ENCODE results near the gene TBC1D10A.

The TBC1D10A gene

GRCh38 chr22:30265131-30265720 is 61.5 kb downstream of the TBC1D10A start:
- DNase-seq = no peak

DNA sequence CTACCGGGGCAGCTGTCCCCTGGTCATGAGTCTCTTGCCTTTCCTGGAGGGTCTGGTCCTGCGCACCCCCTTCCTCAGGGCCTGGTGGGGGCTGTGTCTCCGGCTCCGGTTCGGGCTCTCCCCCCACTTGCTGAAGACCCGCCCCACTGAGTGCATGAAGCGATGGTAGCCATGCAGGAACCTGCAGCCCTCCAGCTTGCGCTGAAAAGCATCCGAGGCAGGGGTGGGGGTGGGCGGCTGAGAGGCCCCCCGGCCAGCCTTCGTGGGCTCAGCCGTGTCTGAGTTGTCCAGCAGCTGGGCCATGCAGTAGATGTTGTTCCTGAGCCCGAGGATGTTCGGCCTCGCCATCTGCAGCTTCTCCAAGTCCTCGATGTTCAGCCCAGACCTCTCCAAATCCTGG is 62.9 kb downstream of the TBC1D10A start:
- no peak for DNase-seq

DNA sequence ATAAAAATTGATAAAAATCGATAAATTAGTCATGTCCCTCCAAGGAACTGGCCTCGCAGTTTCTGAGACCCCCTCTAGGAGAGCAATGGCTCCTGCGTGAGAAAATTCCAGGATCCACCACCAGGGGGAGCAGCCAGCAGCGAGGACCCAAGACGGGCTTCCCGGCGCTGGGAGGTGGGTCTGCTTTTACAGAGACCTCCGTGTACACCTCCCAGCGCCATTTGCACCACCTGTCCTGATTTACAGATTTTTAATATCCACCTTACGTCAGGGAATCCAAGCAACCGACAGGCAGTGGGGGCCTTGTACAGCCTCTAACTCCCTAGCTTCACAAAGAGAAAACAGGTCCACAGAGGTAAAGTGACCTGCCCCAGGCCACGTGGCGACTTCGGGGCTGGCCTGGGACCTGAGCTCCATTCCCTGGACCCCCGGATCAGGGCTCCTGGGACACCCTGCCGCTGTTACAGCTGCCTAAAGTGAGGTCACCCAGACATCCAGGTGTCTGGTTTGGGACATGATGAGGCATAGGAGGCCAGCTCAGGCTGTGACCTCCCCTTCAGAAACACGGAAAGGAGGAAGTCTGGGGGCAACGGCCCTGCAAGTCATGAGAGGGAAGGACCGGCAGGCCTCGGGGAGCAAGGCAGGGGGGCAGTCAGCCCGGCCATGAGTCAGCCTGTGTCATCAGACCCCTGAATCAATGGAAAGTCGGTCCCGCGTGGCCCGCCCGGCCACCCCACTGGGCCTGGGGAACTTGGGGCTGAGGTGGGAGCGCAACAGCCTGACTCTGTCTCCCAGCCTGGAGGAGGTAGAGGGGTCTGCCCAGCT is 63.6 kb downstream of the TBC1D10A start:
- no peak for DNase-seq

- no peak for DNase-seq
These were observed 64.6 kb downstream of the TBC1D10A start for GRCh38 chr22:30262112-30262511.

DNA sequence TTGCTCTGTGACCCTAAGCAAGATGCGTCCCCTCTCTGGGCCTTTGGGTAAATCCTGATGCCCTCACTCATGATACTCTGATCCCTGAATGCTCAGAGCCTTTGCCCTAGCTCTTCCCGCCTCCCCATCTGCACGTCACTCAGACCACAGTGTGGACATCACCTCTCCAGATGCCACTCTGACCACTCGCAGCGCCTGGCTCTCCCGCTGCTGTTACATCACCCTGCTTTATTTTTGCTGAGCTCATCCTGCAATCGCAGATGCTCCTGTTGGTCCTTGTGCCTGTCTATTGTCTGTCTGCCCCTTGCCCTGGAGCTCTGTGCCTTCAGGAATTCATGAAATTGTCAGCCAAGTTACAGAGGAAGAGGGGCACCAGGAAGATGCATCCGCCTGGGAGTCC is 65.6 kb downstream of the TBC1D10A start:
- no peak for DNase-seq

DNA sequence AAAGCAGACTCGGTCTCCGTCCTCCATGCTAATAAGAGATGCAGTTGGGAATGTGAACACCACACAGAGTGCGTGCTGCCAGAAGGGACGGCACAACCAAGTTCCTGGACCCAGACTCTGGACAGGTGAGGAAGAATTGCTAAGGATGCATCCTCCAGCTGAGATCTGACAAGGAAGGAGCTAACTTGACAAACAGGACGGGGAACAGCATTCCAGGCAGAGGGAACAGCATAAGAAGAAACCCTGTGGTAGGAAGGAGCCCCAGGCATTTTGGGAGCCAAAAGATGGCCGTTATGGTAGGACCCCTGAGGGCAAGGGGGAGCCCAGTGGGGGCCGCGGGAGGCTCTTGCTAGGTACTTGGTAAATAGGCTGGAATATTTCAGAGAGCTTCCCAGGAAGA is 66.1 kb downstream of the TBC1D10A start:
- no peak for DNase-seq

DNA sequence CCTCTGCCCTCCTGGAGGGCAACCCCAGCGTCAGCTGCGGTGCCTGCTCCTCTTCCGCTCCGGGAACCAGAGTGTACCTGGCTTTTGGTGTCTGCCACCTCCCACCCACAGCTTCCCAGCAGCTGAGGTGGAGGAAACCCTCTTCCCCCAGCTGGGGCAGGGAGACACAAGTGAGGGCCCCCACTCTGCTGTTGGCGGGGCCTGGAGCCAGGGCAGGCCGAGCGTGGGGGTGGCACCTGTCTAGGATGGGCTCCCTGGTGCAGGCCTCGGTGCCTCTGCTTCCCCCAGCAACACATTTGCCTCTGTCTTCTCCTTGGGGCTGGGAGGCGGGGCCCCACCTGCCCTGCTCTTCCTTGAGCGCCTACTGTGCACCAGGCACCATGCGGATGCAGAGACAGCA is 66.5 kb downstream of the TBC1D10A start:
- no peak for DNase-seq

DNA sequence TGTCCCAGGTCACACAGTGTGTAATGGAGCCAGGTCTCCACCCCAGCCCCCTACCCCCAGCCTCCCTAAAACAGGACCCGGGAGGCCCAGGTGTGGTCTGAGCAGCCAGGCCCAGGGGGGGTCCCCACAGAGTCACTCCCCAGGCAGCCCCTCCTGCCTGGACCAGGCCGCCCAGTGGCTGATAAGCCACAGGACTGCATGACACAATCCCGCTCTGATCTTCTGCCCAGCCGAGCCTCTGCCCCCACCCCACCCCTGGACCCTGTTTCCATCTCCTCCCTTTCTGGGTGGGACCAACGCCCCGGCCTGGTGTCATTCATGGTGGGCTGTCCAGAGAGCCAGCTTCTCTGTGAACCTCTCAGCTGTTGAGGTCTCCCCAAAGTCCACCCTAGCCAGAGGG is 72.4 kb downstream of the TBC1D10A start:
- DNase-seq = no peak

DNA sequence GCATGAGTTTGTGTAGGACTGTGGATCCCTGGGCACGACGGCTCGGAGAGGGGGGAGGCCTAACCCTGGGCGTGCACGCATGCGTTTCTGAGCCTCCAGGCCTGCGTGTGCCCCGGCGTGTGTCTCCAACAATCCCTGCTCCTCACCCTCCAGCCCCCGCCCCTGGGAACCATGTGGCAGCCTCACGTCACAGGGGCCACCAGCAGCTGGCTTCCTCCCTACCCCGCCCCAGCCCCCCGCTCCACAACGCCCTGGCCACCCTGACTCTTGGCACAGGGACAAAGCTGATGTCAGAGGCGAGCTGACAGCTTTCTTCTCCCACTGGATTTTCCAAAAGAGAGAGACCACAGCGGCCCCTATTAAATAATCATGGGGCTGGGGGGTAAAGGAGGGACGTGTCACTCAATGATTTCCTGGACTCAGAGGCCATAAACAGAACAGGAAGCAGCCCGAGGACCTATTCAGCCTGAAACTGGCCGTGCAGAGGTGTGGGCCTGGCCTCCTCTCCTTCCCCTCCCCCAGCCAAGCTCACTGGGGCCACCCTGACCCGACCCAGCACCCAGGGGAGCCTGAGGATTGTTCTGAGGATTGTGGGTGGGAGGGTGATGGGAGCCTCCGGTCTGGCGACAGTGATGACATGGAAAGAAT is 73.4 kb downstream of the TBC1D10A start:
- DNase-seq = no peak

DNA sequence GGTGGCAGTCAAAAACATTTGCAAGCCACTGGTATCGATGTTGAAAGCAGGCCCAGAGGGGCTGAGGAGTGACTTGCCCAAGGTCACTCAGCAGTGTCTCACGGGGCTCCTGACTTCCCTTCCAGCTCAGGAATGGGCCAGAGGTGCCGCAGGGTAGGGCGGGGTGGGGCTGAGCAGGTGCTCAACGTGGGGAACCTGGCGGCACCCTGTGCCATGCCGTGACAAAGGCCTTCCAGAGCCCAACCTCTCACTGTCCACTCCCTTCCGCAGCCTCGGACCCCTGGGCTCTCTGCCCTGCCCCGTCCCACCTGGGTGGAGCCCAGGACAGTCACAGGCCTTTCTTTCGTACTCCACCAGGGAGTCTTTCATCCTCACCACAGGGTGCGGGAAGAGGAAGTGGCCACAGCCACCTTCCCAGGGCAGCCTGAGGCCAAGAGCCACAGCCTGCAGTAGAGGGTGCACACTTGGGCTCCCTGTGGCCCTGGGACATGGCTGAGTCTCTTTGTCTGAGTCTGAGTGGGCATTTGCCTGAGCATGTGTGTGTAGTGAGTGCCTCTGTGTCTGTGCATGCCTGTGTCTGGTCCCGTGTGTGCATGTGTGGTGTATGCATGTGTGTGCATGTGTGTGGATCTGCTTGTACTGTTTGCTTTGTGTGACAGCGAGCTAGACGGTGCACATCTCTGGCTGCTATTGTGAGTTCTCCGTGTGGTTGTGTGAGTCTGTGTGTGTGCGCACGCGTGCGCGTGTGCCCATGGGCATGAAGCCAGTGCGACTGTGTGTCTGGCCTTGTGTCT is 74.1 kb downstream of the TBC1D10A start:
- no peak for DNase-seq

- peak; percentile 20 for DNase-seq
These were observed 75.0 kb downstream of the TBC1D10A start for GRCh38 chr22:30251711-30252110.

GRCh38 chr22:30250661-30251267 is 76.0 kb downstream of the TBC1D10A start:
- no peak for DNase-seq

DNA sequence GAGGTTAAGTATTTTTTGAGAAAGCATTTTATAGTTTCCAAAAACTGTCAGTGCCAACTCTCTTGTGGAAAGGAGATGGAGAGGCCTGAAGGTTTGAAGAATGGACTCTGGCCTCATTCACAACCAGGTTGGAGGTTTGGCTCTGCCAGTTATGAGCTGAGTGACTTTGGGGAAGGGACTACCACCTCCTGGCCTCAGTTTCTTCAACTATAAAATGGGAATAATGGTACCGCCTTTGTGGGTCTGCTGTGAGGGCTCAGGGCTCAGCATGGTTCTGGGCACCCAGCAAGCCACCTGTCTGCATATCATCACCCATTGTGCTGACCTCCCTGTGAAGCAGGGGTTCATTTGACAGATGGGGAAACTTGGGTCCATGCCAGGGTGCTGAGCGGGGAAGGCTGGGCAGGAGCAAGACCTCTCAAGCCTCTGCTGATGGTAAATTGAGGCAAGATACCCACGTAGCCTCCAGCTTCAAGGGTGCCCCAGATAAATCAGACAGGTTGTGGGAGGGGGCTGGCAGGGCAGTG is 76.6 kb downstream of the TBC1D10A start:
- DNase-seq = no peak

DNA sequence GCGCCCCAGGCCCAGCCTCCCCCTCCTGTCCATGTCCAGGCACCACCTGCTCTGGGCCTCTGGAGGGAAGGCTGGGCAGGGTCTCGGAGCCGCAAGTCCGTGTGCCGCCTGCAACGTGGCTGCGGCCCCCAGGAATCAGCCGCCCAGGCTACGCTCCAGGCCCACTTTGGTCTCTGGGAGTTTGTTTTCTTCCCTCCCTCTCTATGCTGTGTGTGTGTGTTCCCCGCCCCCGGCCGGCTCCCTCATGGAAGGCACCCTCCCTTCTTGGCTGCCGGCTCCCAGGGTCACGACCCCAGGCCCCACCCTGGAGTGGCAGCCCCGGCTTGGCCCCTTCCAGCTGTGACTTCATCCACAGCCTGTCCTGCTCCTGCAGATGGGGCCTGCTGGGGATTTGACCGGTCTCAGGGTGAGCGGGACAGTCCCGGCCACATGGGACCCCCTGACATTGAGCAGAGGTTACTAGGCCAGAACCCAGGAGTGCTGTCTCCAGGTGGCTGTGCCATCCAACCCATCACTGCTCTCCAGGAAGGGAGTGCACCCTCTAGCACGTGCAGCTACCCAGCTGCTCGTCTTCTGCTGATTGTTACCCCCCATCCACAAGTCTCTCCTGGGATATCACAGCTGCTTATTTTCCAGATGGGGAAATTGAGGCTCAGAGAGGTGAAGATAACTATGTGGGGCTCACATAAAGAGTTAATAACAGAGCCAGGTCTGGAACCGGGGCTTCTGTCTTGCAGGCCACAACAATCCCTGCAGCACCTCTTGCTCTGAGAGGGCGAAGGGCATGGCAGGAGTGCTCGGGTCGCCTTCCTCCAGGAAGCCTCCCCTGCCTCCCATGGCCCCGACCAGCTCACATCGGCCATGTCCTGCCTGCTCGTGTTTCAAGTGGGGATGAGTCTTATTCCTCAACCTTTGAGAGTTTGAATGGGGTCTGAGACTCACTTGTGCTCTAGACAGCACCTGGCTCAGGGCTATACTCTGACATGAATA is 77.4 kb downstream of the TBC1D10A start:
- no peak for DNase-seq

DNA sequence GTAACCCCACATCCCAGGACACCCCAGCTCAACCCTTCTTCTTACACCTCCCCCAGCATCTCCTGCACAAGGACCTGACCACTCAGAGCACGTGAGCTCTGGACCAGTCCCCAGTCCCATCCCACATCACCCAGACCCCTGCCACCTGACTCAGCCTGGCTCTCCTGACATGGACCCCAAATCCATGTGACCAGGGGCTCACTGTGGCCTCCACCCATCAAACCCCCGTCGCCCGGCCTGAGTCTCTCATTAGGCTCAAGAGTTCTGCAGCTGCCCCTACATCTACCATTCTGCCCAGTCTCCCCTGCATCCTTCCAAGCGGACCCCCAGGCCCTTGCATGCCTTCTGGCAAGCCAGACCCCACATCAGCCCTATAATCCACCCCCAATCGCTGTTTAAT is 78.3 kb downstream of the TBC1D10A start:
- no peak for DNase-seq

DNA sequence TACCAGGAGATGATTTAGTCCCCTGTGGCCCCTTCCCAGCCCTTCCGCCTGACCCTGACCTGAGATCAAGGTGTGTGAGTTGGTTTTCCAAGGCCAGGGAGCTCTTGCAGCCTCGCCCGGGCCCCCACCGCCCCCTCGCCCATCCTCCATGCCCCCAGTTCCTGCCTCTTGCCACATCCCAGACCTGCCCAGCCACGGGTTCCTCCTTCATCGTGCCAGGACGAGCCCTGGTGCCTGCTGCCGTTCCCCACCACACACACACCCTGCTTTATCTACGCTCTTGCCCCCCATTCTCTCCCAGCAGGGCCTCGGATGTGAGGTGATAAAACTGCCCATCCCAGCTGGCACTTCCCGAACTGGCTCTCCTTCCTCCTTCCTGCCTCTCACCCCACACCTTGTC is 78.8 kb downstream of the TBC1D10A start:
- DNase-seq = no peak

DNA sequence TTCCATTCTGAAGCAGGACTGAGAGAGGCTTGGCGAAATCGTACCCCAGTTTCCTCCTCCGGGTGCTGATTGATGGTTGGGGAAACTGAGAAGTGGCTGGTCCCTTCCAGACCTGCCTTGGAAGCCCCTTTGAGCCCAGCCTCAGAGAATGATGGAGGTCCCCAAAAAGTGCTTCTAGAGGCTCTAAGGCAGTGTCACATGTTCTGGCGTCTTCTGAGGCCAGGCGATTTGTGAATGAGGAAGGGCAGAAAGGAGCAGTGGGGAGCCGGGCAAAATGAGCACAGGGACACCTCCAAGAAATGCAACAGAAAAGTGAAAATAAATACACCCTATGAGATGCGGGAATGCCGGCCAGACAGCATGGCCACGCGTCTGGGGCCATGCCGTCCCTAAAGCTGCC is 79.2 kb downstream of the TBC1D10A start:
- DNase-seq = no peak

DNA sequence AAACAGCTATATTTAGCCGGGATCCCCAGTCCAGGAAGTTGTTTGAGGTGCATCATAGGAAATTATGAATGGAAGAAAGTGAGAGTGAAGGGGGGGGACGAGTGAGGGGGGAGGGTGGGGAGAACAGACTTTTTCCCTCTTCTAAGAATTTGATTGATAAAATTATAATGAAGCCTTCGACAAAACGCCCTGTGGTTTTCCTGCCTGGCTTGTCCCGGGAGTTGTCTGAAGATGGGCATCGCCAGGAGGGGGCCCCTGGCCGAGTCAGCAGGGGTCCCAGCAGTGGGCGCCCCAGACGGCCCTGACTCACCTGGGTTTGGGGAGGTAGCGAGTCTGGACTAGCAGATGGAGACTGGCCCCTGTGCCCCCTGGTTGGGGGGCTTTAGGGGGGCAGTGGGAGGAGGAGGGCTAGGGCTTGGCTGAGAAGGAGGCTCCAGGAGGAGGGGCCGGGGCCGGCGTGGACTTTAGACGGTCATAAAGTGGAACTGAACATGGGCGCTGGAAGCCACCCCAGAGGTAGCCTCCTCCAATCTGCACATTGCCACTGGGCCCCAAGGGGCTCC is 79.8 kb downstream of the TBC1D10A start:
- no peak for DNase-seq

DNA sequence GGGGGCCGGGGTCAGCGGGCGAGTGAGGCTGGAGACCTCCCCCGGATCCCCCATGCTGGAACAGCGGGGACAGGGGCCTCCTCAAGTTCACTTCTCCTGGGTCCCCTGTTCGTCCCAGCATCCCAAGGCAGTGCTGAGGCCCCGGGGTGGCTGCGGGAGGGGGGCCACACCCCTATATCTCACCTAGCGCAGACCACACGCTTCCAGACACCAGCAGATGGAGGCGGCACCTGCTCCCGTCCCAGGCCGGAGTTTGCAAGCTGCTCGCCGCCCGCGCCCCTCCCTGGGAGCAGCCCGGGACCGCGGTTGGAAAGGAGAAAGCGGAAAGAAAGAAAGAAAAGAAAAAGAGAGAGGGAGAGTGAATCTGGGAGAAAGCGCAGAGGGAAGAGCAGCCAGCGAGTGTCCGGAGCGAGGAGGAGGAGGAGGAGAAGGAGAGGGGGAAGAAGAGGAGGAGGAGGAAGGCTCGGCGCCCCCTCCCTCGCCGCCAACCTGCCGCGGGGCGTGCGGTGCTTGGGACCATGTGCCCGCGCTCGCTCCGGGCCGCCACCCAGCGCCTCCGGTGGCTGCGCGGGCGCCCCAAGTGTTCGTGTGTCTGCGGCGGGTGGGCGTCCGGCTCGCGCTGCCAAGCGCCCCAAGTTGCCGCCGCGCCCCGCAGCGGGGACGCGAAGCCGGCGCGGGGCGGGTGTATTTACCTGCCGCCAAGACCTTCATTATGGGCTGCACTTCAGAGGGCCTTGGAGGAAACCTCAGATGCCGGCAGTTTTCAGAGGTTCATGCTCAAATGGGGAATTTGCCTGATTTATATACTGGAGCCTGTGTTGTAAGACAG is 80.5 kb downstream of the TBC1D10A start, which contains the start of gene LIF:
LIF (minus strand) TSS at position 775 of the 829 bp plus-strand sequence; CDS start at position 711, 64 bp downstream.
- DNase-seq = peak; percentile 58

Measured in HCEC 1CT (cell line).